Measurements from ENCODE around the gene MEX3B.

DNA sequence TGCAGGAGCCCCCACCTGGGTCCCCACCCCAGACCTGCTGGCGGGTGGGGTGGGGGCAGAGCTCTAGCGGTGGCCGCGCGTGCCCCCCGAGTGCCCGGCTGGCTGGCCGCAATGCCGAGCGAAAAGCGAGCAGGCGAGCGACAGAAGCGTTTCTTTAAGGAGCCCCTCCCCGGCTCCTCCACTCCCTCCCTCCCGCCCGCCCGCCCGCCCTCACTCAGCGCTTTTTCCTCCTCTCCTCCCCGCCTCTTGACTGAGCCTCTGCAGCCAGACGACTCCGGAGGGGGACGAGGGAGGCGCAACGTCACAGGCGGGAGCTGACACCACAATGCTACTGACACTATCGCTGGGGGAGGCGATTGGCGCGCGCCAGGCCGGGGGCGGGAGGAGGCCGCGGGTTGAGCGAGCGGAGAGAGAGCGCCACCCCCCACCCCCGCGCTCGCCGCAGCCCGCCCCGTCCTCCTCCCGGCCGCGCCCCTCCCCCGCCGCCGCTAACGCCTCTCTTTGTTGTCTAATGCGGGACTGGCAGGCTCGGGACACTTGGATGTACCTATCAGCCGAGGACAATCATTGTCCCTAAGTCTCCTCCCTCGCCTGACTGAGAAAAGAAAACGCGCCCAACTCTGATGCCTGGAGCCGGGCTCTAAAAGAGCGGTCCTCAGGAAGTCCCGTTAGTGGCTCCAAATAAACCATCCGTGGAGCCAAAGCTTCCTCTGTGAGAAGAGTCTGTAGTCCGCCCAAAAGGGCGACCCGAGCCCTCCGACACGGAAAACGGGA, at the start of gene MEX3B:
- no peak for TF ChIP-seq POLR2A (IDR thresholded peaks at IDR 0.05)
- TF ChIP-seq, protein P1, sequence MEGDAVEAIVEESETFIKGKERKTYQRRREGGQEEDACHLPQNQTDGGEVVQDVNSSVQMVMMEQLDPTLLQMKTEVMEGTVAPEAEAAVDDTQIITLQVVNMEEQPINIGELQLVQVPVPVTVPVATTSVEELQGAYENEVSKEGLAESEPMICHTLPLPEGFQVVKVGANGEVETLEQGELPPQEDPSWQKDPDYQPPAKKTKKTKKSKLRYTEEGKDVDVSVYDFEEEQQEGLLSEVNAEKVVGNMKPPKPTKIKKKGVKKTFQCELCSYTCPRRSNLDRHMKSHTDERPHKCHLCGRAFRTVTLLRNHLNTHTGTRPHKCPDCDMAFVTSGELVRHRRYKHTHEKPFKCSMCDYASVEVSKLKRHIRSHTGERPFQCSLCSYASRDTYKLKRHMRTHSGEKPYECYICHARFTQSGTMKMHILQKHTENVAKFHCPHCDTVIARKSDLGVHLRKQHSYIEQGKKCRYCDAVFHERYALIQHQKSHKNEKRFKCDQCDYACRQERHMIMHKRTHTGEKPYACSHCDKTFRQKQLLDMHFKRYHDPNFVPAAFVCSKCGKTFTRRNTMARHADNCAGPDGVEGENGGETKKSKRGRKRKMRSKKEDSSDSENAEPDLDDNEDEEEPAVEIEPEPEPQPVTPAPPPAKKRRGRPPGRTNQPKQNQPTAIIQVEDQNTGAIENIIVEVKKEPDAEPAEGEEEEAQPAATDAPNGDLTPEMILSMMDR (IDR thresholded peaks at IDR 0.05), result no peak
